ENCODE data around the gene GSAP.

DNA sequence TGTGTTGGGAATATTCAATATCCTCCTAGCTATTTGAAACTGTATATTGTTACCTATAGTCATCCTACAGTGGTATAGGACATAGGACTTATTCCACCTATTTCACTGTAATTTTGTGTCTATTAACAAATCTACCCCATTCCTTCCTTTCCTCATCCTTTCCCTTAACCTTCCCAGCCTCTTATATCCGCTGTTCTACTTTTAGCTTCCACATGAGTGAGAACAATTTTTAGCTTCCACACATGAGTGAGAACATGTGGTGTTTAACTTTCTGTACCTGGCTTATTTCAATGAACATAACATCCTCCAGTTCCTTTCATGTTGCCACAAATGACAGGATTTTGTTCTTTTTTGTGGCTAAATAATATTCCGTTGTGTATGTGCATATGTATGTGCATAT is 120.6 kb downstream of the GSAP start:
- TF ChIP-seq, protein P1, sequence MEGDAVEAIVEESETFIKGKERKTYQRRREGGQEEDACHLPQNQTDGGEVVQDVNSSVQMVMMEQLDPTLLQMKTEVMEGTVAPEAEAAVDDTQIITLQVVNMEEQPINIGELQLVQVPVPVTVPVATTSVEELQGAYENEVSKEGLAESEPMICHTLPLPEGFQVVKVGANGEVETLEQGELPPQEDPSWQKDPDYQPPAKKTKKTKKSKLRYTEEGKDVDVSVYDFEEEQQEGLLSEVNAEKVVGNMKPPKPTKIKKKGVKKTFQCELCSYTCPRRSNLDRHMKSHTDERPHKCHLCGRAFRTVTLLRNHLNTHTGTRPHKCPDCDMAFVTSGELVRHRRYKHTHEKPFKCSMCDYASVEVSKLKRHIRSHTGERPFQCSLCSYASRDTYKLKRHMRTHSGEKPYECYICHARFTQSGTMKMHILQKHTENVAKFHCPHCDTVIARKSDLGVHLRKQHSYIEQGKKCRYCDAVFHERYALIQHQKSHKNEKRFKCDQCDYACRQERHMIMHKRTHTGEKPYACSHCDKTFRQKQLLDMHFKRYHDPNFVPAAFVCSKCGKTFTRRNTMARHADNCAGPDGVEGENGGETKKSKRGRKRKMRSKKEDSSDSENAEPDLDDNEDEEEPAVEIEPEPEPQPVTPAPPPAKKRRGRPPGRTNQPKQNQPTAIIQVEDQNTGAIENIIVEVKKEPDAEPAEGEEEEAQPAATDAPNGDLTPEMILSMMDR (IDR thresholded peaks at IDR 0.05), result no peak
- TF ChIP-seq ZFX (IDR thresholded peaks at IDR 0.05; ENCODE audit: borderline replicate concordance), result no peak
